ENCODE measurements around the gene SLC12A9. TPM values are rescaled to one million over a fixed set of nuclear protein-coding genes. Genes with fewer than 3 reads are reported as not detected.

SLC12A9 gene
- total and polyA plus RNA-seq, 2 of the 4 experiments (the other 2 are of a cell fraction): 4.5 to 16.2 TPM

Small RNAs within 50 kb of the gene (microRNA-seq; reads per million reads assigned to microRNA genes)
- gene MIR6875 (ENCODE audit: unreplicated experiment): not detected
- not detected for gene RN7SL549P (ENCODE audit: insufficient read depth, insufficient read length)
- not detected for gene RN7SL750P (ENCODE audit: insufficient read depth, insufficient read length)

Small RNAs within 50 kb of the gene (small RNA-seq; reads per million reads assigned to genes)
- gene RN7SL549P: 0 reads per million in 5 experiments
- gene RN7SL750P: 0 reads per million in 5 experiments

Other genes starting within 250 kb of the SLC12A9 start
- 2.2 and 2.3 TPM in 2 replicates for gene MOSPD3, start 240.2 kb upstream of the SLC12A9 start, total RNA-seq (2012; rRNA removed)
- 23.2 and 30.0 TPM in 2 replicates for gene MOSPD3, start 240.2 kb upstream of the SLC12A9 start, polyA plus RNA-seq (2012; rRNA removed)
- under 0.01 and 0.18 TPM in 2 replicates for gene TFR2, start 211.2 kb upstream of the SLC12A9 start, total RNA-seq (2012; rRNA removed)
- 0.24 and 0.50 TPM in 2 replicates for gene TFR2, start 211.2 kb upstream of the SLC12A9 start, polyA plus RNA-seq (2012; rRNA removed)
- not detected in 2 replicates for gene ACTL6B, start 196.3 kb upstream of the SLC12A9 start, total RNA-seq (2012; rRNA removed)
- gene ACTL6B, start 196.3 kb upstream of the SLC12A9 start, polyA plus RNA-seq (2012; rRNA removed): not detected in 2 replicates
- gene GNB2, start 179.0 kb upstream of the SLC12A9 start, total RNA-seq (2012; rRNA removed): 62.0 and 67.5 TPM in 2 replicates
- 245 and 279 TPM in 2 replicates for gene GNB2, start 179.0 kb upstream of the SLC12A9 start, polyA plus RNA-seq (2012; rRNA removed)
- gene GIGYF1, start 158.5 kb upstream of the SLC12A9 start, total RNA-seq (2012; rRNA removed): 3.0 and 3.3 TPM in 2 replicates
- gene GIGYF1, start 158.5 kb upstream of the SLC12A9 start, polyA plus RNA-seq (2012; rRNA removed): 10.7 and 11.6 TPM in 2 replicates
- 14.9 and 16.9 TPM in 2 replicates for gene POP7, start 146.6 kb upstream of the SLC12A9 start, total RNA-seq (2012; rRNA removed)
- 38.0 and 50.5 TPM in 2 replicates for gene POP7, start 146.6 kb upstream of the SLC12A9 start, polyA plus RNA-seq (2012; rRNA removed)
- not detected in 2 replicates for gene EPO, start 132.2 kb upstream of the SLC12A9 start, total RNA-seq (2012; rRNA removed)
- not detected in 2 replicates for gene EPO, start 132.2 kb upstream of the SLC12A9 start, polyA plus RNA-seq (2012; rRNA removed)
- not detected in 2 replicates for gene ZAN, start 119.1 kb upstream of the SLC12A9 start, total RNA-seq (2012; rRNA removed)
- not detected in 2 replicates for gene ZAN, start 119.1 kb upstream of the SLC12A9 start, polyA plus RNA-seq (2012; rRNA removed)
- 35.0 and 36.4 TPM in 2 replicates for gene EPHB4, start 25.2 kb upstream of the SLC12A9 start, total RNA-seq (2012; rRNA removed)
- 34.5 and 35.0 TPM in 2 replicates for gene EPHB4, start 25.2 kb upstream of the SLC12A9 start, polyA plus RNA-seq (2012; rRNA removed)
- gene TRIP6, start 14.7 kb downstream of the SLC12A9 start, total RNA-seq (2012; rRNA removed): 36.4 and 39.2 TPM in 2 replicates
- 72.3 and 89.0 TPM in 2 replicates for gene TRIP6, start 14.7 kb downstream of the SLC12A9 start, polyA plus RNA-seq (2012; rRNA removed)
- 41.4 and 45.3 TPM in 2 replicates for gene SRRT, start 22.4 kb downstream of the SLC12A9 start, total RNA-seq (2012; rRNA removed)
- 89.5 and 93.5 TPM in 2 replicates for gene SRRT, start 22.4 kb downstream of the SLC12A9 start, polyA plus RNA-seq (2012; rRNA removed)
- 0.28 and 0.36 TPM in 2 replicates for gene UFSP1, start 37.0 kb downstream of the SLC12A9 start, total RNA-seq (2012; rRNA removed)
- gene UFSP1, start 37.0 kb downstream of the SLC12A9 start, polyA plus RNA-seq (2012; rRNA removed): 1.0 TPM in 2 replicates
- gene ACHE, start 43.2 kb downstream of the SLC12A9 start, total RNA-seq (2012; rRNA removed): not detected in 2 replicates
- 0.41 and 0.65 TPM in 2 replicates for gene ACHE, start 43.2 kb downstream of the SLC12A9 start, polyA plus RNA-seq (2012; rRNA removed)
- gene MUC3A, start 96.8 kb downstream of the SLC12A9 start, total RNA-seq (2012; rRNA removed): not detected in 2 replicates
- 0.05 TPM in 1 of 2 replicates, not detected in the other for gene MUC3A, start 96.8 kb downstream of the SLC12A9 start, polyA plus RNA-seq (2012; rRNA removed)
- gene MUC12, start 116.9 kb downstream of the SLC12A9 start, total RNA-seq (2012; rRNA removed): not detected in 2 replicates
- gene MUC12, start 116.9 kb downstream of the SLC12A9 start, polyA plus RNA-seq (2012; rRNA removed): 4.0 and 4.1 TPM in 2 replicates
- not detected in 2 replicates for gene MUC17, start 167.4 kb downstream of the SLC12A9 start, total RNA-seq (2012; rRNA removed)
- under 0.01 TPM in 1 of 2 replicates, not detected in the other for gene MUC17, start 167.4 kb downstream of the SLC12A9 start, polyA plus RNA-seq (2012; rRNA removed)
- gene TRIM56, start 232.8 kb downstream of the SLC12A9 start, total RNA-seq (2012; rRNA removed): 3.9 and 4.4 TPM in 2 replicates
- gene TRIM56, start 232.8 kb downstream of the SLC12A9 start, polyA plus RNA-seq (2012; rRNA removed): 4.7 and 5.9 TPM in 2 replicates

Measured in IMR-90 (cell line).